Activated CD8-positive, alpha-beta T cell treated with anti-CD3 and anti-CD28 coated beads for 36 hours (primary cell): ENCODE measurements around the gene LSG1. TPM values are rescaled to one million over a fixed set of nuclear protein-coding genes. Genes with fewer than 3 reads are reported as not detected.

Experiments used
- ATAC-seq: fragments of 200-7000 bp; cut with Tn5 transposase; one replicate; pipeline ENCODE4 v1.10.0; 2021; ENCODE audit warnings: mild to moderate bottlenecking, moderate library complexity
- CTCF ChIA-PET: fragments of 350-600 bp; sonication (Branson Sonifier 250); formaldehyde crosslinking; loops from one replicate; lab custom pipeline; 2021; ENCODE audit warnings: antibody characterized with exemption; lab: Charles Lee
- POLR2A ChIA-PET: fragments of 350-600 bp; sonication (Branson Sonifier 250); formaldehyde crosslinking; loops from one replicate; lab custom pipeline; 2021; ENCODE audit warnings: antibody characterized with exemption; lab: Charles Lee
- DNase-seq: peaks from one replicate; pipeline ENCODE4 v3.0.0-alpha.2; 2020
- H3K27ac Mint-ChIP-seq: one replicate; pipeline ENCODE4 v1.8.0; 2021; ENCODE audit warnings: mild to moderate bottlenecking, mixed read lengths
- H3K27me3 Mint-ChIP-seq: one replicate; pipeline ENCODE4 v1.8.0; 2021; ENCODE audit warnings: mixed read lengths
- H3K36me3 Mint-ChIP-seq: one replicate; pipeline ENCODE4 v1.8.0; 2021; ENCODE audit warnings: low read depth, mixed read lengths
- H3K4me1 Mint-ChIP-seq: one replicate; pipeline ENCODE4 v1.8.0; 2021; ENCODE audit warnings: low read depth, mixed read lengths
- H3K4me3 Mint-ChIP-seq: one replicate; pipeline ENCODE4 v1.8.0; 2021; ENCODE audit warnings: mild to moderate bottlenecking, moderate library complexity, mixed read lengths
- H3K9me3 Mint-ChIP-seq: one replicate; pipeline ENCODE4 v1.8.0; 2021; ENCODE audit warnings: mixed read lengths
- intact Hi-C: fragments of 100-400 bp; cut with micrococcal nuclease; formaldehyde crosslinking; loops from one replicate; pipeline ENCODE4 v1.10.0; 2022
- total RNA-seq, 2 experiments: library from RNA; stranded (reverse); gene quantifications; one replicate each; pipeline ENCODE4 v1.2.3, GENCODE V29; 2021
- TF ChIP-seq, protein P1 (sequence below): fragments of 200-600 bp; IDR thresholded peaks from one replicate; pipeline ENCODE4 v1.8.0; 2022; ENCODE audit warnings: antibody characterized with exemption, mild to moderate bottlenecking

Gene LSG1
- total RNA-seq, 2 experiments from 2014 or later, result 36.5 to 41.3 TPM

DNA sequence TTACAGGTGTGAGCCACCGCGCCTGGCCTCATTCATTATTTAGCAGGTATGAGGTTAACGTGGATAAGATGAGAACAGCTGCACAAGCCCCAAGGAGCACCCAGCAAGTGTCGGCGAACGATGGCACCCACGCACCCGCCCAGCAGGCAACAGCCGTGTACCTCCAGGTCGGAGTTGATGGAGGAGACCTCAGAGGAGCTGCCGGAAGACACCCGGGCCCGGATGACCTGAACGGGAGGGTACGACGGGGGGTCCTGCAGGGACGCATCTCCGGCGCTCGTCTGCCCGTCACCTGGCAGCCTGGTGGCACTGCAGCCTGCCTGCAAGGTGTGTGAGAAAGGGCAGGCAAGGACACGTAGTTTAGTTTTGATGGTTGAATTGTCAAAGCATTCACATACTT, 67.9 kb downstream of the LSG1 start:
- no peak overlapping the region for H3K4me3 Mint-ChIP-seq
- intact Hi-C loops, result no loop called here
- no peak overlapping the region for H3K27ac Mint-ChIP-seq
- TF ChIP-seq, protein P1, sequence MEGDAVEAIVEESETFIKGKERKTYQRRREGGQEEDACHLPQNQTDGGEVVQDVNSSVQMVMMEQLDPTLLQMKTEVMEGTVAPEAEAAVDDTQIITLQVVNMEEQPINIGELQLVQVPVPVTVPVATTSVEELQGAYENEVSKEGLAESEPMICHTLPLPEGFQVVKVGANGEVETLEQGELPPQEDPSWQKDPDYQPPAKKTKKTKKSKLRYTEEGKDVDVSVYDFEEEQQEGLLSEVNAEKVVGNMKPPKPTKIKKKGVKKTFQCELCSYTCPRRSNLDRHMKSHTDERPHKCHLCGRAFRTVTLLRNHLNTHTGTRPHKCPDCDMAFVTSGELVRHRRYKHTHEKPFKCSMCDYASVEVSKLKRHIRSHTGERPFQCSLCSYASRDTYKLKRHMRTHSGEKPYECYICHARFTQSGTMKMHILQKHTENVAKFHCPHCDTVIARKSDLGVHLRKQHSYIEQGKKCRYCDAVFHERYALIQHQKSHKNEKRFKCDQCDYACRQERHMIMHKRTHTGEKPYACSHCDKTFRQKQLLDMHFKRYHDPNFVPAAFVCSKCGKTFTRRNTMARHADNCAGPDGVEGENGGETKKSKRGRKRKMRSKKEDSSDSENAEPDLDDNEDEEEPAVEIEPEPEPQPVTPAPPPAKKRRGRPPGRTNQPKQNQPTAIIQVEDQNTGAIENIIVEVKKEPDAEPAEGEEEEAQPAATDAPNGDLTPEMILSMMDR, result no peak
- no peaks in the 10 kb centered on the region for H3K9me3 Mint-ChIP-seq
- no peak for ATAC-seq
- CTCF ChIA-PET, result interaction anchor here (1.3 to 1.4 kb wide), 2 partner anchors 10 to 132 kb away, joined by 3 to 7 read pairs; no protein-coding TSS in a partner anchor
- H3K36me3 Mint-ChIP-seq, result no peaks in the 10 kb centered on the region
- H3K27me3 Mint-ChIP-seq, result no peaks in the 10 kb centered on the region
- DNase-seq, result no peak
- no peaks in the 10 kb centered on the region for H3K4me1 Mint-ChIP-seq
- POLR2A ChIA-PET, result no interaction called here

- H3K36me3 Mint-ChIP-seq, result no peaks in the 10 kb centered on the region
- no peak for ATAC-seq
- H3K4me3 Mint-ChIP-seq, result no peak overlapping the region
- TF ChIP-seq, protein P1, result no peak
- H3K27ac Mint-ChIP-seq, result no peak overlapping the region
- no peaks in the 10 kb centered on the region for H3K27me3 Mint-ChIP-seq
- ChIA-PET CTCF (interaction anchor here (0.6 to 1.3 kb wide), 5 partner anchors 8 to 268 kb away, joined by 3 to 7 read pairs (median 3); no protein-coding TSS in a partner anchor), POLR2A (interaction anchor here (1.0 kb wide), 1 partner anchor 130 kb away, joined by 3 read pairs; no protein-coding TSS in a partner anchor)
- DNase-seq, result no peak
- H3K4me1 Mint-ChIP-seq, result no peaks in the 10 kb centered on the region
- intact Hi-C loops, result no loop called here
- no peaks in the 10 kb centered on the region for H3K9me3 Mint-ChIP-seq
Measured at GRCh38 chr3:194602669-194603171, 69.3 kb downstream of the LSG1 start.

DNA sequence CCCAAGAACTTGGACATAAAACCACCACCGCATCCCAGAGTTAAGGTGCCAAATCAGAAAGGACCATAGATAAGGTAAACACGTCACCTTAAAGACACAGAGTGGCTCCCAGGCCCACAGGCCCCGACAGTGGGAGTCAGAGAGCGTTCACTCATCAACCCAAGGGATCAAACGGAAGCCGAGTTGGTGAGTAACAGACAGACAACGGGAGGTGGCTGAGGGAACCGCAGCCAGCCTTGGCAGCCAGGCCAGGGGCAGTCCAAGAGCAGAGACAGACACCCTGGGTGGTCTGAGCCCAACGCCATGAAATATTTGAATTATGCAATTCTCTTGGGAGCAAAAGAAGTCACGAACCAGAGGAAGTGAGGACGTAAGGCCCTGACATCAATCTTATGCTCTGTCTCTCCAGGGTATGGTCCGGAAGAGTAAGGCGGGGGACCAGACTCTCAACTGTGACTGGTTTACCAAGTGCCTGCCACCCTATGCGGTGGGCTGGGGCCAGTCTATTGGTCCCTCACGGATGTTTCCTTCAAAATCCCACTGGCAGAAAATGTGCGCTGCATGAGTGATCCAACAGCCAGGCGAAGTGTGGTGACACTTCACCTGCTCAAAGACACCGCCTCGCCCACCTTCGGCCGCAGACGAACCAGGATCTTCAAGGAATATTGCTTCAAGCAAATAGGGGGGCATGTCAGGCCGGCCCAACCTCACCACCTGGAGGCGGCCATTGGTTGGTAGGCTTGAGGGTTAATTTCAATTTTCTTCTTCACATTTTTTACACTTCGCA, 73.0 kb downstream of the LSG1 start:
- H3K4me1 Mint-ChIP-seq, result peaks cover 3% of the 10 kb centered on the region
- TF ChIP-seq, protein P1, result no peak
- no peak for ATAC-seq
- H3K27ac Mint-ChIP-seq, result no peak overlapping the region
- no peaks in the 10 kb centered on the region for H3K9me3 Mint-ChIP-seq
- H3K27me3 Mint-ChIP-seq, result no peaks in the 10 kb centered on the region
- ChIA-PET CTCF (no interaction called here), POLR2A (no interaction called here)
- H3K4me3 Mint-ChIP-seq, result no peak overlapping the region
- intact Hi-C loops, result no loop called here
- no peaks in the 10 kb centered on the region for H3K36me3 Mint-ChIP-seq
- no peak for DNase-seq

DNA sequence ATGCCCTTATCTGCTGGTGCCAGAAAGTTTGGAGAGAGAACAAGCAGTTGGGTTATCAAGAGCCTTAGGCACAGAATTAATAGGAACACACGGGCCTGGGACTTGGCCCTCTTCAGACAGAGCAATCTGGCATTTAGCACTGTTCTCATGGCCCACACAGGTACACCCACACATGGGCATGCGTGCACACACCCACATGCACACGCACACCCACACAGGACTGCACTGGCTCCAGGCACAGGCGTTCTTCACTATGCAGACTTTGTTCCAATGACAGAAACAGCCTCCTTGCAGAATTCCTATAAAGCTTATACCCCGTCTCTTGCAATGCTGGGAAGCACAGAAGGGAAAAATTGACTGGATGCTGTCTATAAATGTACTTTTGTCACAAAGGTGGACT, 75.1 kb downstream of the LSG1 start:
- H3K9me3 Mint-ChIP-seq, result no peaks in the 10 kb centered on the region
- H3K27ac Mint-ChIP-seq, result no peak overlapping the region
- TF ChIP-seq, protein P1, result no peak
- H3K4me3 Mint-ChIP-seq, result no peak overlapping the region
- POLR2A ChIA-PET, result no interaction called here
- CTCF ChIA-PET, result interaction anchor here (1.0 kb wide), 1 partner anchor 158 kb away, joined by 3 read pairs; no protein-coding TSS in a partner anchor
- peaks cover 3% of the 10 kb centered on the region for H3K4me1 Mint-ChIP-seq
- intact Hi-C loops, result no loop called here
- DNase-seq, result no peak
- no peaks in the 10 kb centered on the region for H3K27me3 Mint-ChIP-seq
- H3K36me3 Mint-ChIP-seq, result no peaks in the 10 kb centered on the region
- no peak for ATAC-seq
